Activated CD4-positive, alpha-beta T cell treated with anti-CD3 and anti-CD28 coated beads, Interleukin-2, amount 50 U/mL, for 1 hour (primary cell): ENCODE measurements around the gene PRDM5.

Source experiments
- DNase-seq: peaks from one replicate; pipeline ENCODE4 v3.0.0-alpha.2; 2020

Gene PRDM5

DNA sequence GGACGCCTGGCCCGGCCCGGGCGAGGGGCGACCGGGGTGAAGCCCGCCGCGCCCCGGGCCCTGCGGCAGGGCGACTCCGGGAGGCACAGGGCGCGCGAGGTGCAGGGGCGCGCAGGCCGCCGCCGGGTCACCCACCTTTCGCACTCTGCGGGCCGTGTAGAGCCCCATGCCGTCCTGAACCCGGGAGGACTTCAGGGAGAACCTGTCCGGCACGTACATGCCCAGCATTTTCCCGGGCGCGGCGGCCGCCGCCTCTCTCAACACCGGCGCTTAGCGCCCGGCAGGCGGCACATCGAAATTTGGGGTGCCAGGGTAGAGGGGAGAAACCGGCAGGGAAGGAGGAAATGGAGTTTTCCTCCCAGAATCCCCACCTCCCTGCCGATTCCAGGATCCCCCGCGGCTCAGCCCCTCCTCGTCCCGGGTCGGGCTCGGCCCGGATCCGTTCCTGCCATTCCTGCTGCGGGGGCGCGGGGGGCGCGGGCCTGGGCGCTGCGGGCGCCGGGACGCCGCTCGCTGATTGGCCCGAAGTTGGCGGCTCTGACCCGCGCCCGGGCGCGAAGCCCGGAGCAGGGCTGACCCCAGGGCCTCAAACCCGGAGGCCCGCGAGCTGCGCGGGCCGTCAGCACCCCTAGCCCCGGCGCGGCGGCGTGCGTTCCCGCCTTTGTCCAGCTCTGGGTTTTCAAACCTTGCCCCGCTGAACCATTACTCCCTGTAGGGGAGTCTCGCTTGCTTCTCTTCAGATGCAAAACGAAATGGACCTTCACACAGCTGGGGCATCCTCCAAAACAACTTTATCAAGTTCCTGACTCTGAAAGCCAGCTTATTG lies at the start of gene PRDM5:
Gene PRDM5 (minus strand): TSS at position 346 of the 826 bp plus-strand sequence. CDS start 118 bp downstream, at position 228.
- DNase-seq, result peak; percentile 11

DNA sequence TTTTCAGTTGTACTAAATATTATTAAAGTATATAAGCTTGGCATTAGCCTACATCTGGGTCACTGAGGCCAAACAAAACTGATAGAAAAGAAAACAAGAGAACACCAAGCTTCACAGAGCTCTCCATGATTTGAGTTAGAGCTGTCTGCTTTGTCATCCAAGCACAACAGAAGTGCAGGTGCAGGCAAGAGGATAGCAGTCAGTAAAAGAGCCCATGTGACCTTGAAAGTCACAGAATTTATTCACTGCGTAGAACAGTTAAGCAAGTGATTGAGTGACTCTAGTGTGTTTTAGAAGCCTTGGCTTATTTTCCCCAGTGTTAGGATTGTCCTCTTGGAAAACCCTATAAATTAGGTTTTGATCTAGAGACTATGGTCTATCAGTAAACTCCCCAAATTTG lies 49.4 kb upstream of the PRDM5 start:
- DNase-seq, result no peak

DNA sequence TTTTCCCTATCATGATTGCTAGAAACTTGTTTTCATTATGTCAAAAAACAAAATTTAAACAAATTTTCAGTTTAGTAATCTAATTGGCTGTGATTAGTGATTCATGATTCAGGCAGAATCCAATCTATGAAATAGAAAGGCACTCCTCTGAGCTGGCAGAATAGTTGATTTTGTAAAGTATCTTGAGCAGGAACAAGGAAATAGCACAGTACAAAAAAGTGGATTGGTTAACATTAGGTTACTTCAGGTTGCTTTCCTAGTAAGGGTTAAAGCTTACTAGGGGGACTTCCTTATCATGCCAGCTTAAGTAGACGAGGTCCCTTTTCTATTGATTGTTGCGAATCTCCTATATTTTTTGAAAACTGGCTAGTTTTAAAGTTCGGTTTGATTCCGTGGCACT lies 43.4 kb upstream of the PRDM5 start:
- no peak for DNase-seq

DNA sequence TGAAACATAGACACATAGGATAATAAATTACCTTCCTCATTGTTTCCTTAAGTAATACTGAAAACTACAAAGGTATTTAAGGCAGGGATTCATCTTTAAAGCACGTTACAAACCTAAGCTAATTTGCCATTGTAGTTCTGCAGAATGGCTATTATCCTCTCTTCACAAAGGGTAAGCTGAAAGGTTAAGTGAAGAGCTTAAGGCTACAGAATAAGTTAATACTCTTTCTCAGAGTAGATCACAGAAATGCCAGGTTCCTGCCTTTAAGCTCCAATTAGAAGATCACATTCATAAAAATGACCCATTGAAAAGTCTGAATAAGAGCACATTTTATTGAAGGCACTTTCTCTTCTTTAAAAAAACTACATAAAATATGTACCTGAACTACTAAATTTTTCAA lies 42.1 kb upstream of the PRDM5 start:
- no peak for DNase-seq

DNA sequence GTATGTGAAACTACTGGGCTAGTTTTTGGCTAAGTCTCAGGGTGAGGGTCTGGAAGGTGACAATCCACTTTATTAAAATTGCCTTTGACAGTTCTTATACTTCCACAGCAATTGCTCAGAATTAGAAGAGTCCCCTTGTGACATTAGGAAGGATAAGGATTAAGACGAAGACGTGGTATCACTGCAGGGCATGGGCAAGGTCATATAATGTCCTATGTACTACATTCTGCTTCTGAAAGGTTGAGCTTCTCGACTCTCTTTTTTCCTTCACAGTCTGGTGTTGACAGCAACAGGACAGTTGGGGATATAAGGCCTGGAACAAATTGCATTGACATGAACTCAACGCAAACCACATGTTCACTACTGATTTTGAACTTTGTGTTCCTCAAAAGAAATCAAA lies 40.9 kb upstream of the PRDM5 start:
- no peak for DNase-seq

DNA sequence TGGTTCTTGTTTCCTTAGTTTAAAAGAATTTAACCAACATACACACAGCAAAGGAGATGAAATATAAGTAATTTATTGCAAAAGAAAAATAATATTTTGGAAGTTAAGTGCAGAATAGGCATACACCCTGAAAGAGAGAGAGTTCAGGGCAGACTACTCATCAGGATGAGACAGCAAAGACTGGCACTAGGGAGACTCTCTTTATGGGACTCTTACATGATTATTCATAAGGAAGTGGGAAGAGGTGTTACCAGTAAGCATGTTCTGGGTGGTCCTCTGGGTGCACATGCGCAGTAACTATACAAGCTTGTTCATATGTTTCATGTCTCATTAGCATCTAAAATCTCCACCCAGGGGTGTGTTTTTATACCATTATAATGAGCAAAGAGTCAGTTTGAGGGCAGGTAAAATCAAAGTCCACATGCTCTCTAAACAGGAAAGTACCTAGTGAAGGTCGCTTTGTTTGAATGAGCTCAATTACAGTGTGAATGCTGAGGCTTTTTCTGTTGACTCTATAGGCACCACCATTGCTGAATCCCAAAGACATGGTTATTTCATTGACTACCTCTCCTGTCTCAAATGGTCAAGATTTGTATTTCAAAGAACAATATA lies 38.2 kb upstream of the PRDM5 start:
- DNase-seq, result no peak

DNA sequence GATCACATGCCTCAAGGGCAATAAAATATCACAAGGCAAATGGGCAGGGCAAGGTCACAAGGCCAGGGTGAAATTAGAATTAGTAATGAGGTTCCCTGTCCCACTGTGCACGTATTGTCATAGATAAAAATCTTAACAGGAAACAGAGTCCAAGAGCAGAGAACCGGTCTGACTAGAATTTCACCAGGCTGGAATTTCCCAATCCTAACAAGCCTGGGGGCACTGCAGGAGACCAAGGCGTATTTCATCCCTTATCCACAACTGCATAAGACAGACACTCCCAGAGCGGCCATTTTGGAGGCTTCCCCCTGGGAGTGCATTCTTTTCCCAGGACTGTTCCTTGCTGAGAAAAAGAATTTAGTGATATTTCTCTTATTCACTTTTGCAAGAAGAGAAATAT lies 25.9 kb upstream of the PRDM5 start:
- DNase-seq, result no peak

DNA sequence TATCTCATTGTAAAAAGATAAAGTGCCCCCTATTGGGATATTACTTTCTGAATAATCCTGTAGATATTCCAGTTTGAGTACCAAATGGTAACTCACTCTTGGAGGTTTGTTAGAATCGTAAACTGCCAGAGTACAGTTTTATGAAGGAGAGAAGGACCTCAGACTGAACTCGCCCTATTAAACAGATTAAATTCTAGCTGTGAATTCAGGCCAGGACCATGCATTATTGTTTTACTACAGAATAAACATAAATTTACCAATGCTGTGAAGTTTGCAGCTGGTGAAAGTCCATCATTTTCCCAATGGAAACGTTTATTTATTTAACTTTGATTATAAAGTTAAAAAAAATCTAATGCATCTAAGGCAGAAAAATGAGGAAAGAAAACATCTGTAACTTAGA lies 20.2 kb upstream of the PRDM5 start:
- no peak for DNase-seq

DNA sequence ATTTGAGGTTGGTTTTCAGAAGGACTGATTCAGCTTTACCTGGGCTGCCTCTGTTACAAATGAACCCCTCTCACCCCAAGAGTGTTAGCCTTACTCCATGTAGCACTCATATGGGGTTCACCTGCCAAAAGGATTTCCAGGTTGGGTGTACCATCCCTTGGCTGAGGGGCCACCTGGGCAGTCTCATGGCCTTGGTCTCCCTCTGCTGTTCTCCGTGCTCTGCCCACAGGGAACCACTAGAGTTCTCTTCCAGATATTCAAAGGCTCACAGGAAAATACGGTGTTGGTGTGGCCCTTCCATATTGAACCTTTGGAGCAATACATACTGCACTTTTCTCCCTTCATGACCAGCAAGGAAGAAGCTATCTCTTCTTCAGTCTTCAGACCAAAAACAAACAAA lies 18.0 kb upstream of the PRDM5 start:
- DNase-seq, result no peak

DNA sequence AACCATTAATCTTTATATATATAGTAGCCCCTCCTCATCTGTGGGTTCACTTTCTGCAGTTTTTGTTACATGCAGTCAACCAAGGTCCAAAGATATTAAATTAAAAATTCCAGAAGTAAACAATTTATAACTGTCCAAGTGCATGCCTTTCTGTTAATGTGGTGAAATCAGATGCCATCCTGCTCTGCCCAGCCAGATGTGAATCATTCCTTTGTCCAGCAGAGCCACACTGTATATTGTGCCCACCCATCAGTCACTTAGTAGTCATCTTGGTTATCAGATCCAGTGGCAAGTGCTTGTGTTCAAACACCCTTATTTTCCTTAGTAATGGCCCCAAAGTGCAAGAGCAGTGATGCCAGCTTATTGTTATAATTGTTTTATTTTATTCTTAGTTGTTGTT lies 17.2 kb upstream of the PRDM5 start:
- DNase-seq, result no peak

DNA sequence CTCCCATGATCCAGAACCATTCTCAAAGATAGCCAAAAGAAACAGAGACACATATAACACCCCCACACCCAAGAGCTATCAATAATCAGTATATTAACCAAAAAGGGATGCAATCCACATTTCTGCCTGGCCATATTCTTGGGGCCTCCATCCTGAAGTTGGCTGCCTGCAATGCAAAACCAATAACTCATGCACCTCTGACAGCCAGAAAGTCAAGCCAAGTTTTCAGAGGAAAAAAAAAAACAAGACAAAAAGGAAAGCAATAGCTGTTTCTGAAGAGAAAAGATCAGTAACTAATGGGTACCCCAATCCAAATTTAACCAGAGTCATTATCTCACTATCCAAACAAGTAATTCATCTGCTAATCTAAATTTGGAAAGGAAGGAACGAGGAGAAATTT lies 7.3 kb upstream of the PRDM5 start:
- no peak for DNase-seq

DNA sequence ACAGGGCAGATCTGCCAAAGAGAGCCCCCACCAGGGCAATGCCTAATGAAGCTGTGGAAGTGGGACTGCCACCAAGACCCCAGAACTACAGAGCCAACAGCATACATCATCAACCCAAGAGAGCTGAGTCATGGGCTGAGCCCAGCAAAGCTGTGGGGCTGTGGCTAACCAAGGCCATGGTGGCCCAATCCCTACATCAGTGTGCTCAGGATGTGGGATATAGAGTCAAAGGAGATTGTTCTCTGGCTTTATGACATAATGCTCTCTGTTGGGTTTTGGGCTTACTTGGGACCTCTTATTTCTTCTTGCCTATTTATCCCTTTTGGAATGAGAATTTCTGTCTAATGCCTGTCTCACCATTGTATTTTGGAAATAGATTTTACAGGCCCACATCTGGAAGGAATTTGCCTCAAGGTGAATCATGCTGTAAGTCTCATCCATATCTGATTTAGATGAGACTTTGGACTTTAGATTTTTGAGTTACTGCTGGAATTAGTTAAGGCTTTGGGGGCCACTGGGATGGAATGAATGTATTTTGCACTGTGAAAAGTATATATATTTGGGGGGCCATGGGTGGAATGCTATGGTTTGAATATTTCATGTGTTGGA lies 5.4 kb upstream of the PRDM5 start:
- DNase-seq, result no peak

DNA sequence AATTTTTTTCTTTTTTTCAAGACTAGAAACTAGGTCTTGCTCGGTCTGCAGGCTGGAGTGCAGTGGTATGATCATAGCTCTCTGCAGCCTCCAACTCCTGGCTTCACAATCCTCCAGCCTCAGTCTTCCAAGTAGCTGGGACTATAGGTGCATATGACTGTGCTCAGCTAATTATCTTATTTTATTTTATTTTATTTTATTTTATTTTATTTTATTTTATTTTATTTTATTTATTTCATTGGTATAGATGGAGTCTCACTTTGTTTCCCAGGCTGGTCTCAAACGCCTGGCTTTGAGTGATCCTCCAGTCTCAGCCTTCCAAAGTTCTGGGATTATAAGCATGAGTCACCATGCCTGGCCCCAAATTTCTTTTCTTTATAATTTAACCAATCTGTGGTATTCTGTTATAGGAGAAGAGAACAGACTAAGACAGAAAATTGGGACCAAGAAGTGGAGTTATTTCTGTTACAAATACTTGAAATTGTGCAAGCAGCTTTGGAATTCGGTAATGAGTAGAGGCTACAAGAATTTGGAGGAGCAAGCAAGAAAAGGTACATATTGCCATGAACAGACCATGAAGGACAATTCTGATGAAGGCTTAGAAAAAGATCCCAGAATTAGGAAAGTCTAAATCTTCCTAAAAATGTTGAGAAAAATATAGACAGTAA lies 4.0 kb upstream of the PRDM5 start:
- no peak for DNase-seq

DNA sequence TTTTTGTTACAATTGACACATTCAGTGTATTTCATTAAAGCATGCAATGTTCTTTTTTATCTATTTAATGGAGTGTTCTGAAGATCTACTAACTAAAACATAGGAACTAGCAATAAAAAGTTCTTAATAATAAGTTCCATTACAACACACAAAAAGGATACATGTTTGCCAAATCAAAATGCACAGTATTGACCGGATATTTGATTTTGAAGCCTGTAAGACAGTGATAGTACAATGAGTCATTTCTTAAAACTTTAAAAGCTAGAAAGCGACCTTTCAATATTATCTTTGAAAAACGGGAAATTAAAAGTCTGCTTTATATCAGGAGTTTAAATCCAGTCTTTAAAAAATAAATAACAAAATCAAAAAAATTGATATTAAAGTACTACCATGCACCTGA lies 2.4 kb upstream of the PRDM5 start:
- DNase-seq, result no peak

DNA sequence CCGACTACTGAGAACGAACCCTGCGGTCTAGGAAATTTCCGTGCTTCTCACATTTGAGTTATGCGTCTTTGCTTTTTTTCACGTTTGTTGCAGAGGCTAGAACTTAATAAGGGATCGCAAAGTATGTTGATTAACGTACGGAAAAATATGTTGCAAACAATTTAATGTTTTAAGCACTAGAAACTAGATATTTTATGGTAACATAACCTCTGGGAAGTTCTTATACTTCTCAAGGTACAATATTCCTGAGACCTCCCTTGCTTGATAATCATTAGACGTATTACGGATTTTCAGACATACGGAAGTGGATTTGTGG lies 639 bp upstream of the PRDM5 start:
- no peak for DNase-seq

DNA sequence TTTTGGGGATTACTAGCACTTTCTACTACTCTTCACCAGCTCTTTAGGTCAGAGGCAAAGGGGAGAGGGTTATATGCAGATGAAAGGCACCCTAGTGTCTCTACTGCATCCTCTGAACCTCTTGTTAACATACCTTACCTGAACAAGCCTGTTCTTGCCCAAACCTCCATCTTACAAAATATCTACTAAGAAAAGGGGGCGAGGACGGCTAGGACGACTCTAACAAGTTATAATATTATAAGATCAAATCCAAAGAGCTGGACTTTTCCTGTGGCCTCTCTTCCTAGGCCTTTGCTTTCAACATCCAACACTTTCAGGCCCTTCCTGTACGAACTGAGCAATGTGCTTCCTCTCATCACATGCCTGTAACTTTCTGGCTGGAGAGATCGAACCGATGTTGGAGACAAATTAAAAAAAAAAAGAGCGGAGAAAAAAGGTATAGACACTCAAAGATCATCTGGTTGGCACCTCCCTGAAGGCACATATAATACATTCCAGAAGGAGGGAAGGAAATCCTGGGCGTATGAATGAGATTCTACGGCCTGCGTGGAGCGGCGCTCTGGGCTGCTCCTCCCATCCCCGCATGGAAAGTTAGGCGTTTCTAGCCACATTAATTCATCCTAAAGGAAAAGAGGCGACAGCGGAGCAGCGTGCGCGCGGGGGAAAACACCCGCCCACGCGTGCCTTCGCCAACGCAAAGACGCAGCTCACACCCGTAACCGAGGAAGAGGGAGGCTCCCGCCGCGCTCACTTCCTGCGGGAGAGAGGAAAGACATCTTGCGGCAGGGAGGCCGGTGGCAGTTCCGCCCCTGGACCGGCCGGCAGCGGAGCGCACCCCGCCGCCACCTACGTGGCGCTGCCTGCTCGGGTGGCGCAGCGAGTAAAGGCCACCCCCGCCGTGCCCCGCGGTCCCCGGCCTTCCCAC lies 808 bp downstream of the PRDM5 start:
- peak; percentile 4 for DNase-seq

DNA sequence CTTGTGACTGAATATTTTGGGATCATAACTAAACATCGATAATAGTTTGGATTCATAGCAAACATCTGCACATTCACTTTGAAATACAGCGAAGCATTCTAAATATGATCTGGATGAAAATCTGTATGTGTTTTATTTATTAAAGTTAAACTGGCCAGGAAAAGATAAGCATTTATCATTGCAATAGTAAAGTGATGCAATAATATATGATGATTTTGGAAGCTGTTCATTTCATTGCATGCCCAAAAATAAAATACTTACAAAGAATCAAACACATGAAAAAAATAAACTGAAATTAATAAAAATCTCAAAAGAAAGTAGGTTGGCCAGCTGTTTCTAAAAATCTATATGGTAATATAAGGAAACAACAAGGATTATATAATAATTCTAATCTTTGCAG lies 1.9 kb downstream of the PRDM5 start:
- no peak for DNase-seq

DNA sequence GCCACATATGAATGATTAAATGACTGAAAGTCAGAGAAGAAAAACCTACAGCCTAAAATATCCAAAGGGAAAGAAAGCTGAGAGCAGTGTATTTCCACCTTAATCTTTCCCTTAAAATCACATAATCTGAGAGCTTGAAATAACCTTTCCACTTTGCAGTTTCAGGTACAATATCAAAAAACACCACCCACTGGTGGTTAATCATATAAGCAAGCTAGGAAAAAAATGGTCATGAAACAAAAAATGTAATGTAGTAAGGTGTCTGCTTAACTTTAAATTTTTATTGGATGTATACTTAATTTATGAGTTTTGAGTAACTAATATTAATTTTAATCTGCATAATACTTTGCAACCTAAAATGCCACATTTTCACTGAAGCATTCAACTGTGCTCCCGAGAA lies 3.2 kb downstream of the PRDM5 start:
- DNase-seq, result no peak

DNA sequence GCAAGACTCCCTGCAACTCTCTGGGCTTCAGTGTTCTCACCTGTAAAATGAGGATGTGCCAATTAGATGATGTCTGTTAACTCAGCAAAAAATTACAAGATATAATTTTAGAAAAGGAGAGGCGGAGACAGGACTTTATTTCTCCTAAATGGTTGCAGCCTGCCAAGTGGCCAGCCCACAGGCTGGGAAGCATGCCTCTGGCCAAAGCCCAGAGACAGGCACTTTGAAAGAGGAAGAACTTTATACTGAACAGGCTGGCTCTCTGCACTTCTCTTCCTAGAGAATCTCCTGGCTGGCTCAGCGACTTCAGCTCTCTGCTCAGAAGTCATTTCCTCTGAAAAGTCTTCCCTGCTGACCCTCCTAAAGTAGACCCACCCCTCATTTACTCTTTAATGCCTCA lies 3.7 kb downstream of the PRDM5 start:
- DNase-seq, result no peak

DNA sequence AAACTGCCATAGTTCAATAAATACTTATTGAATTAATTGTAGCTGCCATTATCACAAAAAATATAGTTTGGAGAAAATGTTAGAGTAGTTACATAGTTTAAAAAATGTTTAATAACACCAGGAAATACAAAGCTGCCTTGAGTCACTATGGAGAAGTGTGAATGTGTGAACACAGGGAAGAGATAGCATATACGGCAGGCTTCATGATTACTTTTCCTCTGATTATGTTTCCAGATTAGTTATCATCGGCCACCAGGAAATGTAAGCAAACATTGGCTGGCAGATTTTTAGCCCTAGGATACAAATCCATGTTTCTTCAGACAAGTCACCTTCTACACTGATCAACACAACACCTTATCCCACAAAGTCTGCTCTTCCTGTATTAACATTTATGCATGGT lies 4.4 kb downstream of the PRDM5 start:
- DNase-seq, result no peak

DNA sequence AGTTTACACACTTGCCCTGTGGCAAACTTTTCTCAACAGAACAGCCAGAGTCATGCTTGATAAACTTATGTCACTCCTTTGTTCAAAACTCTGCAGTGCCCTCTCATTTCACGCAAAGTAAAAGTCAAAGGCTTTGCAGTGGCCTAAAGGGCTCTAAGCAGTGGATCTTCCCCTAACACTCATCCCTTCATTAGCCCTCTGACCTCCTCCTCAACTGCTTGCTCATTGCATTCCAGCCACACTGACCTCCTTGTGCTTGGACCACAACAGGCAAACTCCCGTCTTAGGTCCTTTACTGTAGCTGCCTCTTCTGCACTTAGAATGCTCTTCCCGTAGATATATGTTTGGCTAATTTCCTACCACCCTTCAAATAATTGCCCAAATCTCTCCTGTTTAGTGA lies 5.6 kb downstream of the PRDM5 start:
- DNase-seq, result no peak

DNA sequence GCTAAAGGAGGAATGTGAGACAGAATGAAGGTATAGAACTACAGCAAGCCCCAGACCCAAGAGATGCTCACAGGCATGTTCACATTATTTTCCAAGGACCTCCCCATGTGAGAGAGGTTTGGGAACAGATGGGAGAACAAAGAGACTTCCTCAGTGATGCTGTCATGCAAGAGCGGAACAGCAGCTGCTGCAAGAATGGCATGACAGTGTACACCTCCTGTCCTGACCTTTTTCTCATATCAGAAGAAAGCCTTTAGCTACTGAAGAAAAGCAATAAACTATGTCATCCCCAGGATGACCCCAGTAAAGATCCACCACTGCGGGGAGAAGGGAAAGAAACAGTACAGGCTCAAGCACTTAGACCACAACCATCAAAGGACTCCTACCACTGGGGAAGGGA lies 7.2 kb downstream of the PRDM5 start:
- no peak for DNase-seq

DNA sequence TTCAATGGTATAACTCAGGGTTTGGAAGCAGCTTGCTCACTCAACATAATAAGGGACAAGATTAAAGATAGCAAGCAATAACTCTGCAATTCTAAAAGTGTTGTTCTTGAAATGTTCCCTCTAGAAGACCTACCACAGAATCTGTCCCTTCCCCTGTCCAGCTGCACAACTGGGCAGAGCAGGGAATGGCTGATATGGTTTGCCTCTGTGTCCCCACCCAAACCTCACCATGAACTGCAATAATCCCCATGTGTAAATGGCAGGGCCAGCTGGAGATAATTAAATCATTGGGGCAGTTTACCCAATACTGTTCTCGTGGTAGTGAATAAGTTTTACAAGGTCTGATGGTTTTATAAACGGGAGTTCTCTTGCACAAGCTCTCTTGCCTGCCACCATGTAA lies 19.1 kb downstream of the PRDM5 start:
- no peak for DNase-seq
